ENCODE data around the gene ITPR1.

GRCh38 chr3:4564270-4564669, 71.1 kb downstream of the ITPR1 start:
- no peak for TF ChIP-seq PKNOX1 (IDR thresholded peaks at IDR 0.05)
- TF ChIP-seq SUZ12 (IDR thresholded peaks at IDR 0.05) = no peak

All from HEK293T (cell line).